Stimulated activated CD8-positive, alpha-beta memory T cell treated with anti-CD3 and anti-CD28 coated beads, Interleukin-7, amount 100 ng/mL, for 1 hour (primary cell): ENCODE measurements around the gene EPHA8.

Source experiments
- DNase-seq, 2 donors: peaks; one replicate each; pipeline ENCODE4 v3.0.0-alpha.2; 2020; ENCODE audit warnings: low read depth in 2 of 2

EPHA8 gene

DNA sequence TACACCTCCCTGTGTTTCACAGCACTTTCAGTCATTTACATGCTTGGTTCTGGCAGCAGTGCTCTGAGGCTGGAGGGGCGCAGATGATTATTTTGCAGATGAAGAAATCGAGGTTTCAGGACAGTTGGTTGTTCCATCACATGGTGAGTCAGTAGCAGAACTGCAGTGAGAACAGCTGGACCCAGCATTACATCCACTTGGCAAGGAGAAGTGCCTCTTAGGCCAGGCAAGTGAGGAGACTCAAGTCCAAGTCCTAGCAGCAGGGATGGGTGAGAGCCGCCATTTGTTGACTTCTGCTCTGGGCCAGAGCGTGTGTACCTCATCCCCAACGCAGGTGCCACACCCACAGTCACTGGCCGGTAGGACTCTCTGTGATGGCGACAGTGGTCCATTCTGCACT lies 26.8 kb upstream of the EPHA8 start:
- DNase-seq = no peak

DNA sequence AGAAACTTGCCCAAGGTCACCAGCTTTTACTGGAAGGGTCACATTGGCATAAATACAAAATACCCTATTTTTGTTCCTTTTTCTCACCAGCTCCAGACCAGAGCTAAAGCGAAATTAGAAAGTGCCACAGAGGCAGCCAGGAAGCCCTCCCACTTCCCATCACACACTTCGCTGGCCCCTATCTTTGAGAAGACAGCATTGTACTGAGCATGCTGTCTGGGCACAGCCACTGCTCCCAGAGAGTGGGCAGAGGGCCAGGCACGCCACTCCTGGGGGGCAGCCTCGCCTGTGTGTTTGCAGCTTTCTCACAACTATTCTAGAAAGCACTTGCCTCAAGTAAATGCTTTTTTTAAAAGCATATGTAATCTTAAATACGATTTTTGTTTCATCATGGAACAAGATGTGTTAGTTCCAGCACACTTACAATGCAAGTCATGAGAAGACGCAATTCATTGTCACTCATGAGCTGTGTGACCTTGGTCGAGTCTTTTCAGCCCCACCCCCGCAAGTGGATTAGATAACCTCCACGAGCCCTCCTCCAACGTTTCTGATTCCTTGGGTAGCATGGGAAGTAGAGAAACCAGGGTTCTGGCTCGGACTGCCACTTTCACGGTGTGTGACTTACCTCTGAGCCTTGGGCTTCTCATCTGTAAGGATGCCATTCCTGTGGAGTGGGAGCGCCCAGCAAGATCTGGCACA lies 25.7 kb upstream of the EPHA8 start:
- DNase-seq = no peak

DNA sequence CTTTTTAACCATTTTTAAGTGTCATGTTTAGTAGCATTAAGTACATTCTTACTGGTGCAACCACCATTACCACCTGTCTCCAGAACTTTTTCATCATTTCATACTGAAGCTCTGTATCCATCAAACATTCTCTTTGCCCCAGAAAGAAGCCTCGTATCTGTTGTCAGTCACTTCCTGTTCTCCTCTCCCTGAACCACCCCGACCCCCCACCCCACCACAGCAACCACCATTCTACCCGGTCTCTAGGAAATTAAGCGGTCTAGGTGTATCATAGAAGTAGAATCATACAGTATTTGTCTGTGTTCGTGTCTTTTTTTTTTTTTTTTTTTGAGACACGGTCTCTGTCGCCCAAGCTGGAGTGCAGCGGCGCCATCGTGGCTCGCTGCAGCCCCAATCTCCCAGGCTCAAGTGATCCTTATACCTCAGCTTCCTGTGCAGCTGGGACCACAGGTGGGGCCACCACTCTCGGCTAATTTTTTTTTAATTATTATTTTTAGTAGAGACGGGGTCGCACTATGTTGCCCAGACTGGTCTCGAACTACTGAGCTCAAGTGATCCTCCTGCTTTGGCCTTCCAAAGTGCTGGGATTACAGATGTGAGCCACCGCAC lies 23.7 kb upstream of the EPHA8 start:
- DNase-seq = no peak

DNA sequence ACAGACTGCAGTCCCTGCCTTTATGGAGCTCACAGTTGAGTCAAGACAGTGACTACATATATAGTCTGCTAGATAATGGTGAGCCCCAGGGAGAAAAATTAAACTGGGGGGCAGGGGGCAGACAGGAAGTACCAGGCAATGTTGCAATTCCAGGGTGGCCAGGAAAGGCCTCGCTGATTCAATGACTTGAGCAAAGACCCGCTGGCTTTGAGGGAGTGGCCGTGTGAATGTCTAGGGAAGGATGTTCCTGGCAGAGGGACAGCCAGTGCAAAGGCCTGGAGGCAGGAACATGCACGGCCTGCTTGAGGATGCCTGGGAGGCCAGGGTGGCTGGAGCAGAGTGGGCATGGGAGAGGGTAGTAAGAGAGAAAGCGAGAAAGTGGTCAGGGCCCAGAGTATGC lies 23.0 kb upstream of the EPHA8 start:
- DNase-seq = no peak

DNA sequence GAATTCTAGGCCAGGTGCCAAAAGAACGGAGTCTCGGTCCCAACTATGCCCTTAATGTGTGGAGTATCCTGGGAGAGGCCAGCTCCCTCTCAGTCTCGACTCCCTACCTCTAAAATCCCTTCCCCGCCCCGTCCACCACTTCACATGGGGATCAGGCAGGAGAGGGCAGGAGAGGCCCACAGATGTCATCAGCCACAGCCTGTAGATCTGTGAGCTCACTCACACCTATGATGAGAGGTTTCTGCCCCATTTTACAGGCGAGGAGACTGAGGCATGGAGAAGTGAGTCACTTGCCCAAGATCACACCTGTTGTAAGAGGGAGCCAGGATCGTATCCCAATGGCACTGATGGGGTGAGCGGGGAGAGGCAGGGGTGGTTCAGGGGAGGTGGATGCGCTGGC lies 20.4 kb upstream of the EPHA8 start:
- no peak for DNase-seq

DNA sequence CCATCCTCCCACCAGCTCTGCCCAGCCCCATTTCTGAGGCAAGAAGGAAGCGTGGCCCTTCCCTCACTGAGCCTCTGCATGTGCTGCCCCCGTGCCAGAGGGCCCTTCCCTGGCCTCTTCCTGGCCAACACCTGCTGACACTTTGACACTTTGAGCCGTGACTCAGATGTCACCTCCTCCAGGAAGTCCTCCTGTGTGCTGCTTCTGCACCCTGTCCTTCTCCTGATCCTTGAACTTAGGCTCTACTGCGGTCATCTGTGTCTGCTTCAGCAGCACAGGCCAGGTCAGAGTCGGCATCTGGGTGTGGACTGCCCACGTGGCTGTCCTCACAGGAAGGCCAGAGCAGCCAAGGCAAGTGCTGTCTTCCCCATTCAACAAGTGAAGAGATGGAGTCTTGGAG lies 19.6 kb upstream of the EPHA8 start:
- DNase-seq = no peak

DNA sequence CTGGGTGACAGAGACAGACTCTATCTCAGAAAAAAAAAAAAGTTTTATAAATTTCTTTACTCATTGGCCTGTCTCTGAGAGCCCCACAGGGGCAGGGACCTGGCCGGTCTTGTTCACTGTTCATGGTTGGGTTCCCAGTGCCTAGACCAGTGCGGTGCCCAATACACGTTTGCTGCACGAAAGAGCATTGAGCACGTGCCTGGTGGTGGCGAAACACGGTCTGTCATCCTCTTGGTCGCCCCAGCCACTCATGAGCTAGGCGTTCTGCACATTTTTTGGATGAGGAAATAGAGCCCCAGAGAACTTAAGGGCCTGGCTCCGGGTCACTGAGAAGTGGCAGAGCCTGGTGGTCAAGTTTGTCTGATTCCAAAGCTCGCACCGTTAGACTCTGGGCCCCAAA lies 18.7 kb upstream of the EPHA8 start:
- no peak for DNase-seq

DNA sequence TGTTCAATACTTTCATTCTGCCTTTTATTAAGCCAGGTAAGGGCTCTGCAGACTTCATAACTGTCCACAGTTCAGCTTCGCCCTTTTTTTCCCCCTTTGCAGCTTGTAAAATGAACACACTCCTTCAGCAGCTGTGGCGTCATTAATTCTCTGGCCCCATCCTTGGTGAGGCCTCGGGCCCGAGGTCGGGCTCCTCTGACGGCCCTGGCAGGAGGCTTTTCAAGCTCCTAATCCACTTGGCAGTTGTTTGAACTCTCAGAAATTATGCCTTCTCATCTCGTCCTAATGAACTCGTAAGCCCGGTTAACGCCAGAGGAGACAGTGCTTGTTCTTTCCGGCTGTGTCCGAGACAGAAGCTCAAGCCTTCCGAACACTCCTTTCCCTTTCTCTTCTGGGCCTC lies 18.1 kb upstream of the EPHA8 start:
- no peak for DNase-seq

DNA sequence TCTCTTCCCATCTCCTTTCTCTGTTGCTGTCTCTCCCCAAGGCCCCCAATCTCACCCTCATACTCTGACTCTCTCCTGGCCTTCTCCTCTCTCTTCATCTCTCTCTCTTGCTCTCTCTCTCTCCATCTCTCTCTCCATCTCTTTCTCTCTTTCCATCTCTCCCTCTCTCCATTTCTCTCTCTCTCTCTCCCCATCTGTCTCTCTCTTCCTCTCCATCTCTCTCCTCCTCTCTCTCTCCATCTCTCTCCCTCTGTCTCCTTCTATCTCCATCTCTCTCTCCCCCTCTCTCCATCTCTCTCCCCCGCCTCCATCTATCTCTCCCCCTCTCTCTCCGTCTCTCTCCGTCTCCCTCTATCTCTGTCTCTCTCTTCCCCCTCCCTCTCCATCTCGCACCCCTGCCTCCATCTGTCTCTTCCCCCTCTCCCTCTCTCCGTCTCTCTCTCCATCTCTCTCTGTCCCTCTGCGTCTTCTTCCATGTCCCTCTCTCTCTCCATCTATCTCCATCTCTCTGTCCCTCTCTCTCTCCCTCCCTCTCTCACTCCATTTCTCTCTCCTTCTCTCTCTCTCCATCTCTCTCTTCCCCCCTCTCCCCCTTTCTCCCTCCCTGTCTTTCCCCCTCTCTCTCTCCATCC lies 16.0 kb upstream of the EPHA8 start:
- DNase-seq = no peak

DNA sequence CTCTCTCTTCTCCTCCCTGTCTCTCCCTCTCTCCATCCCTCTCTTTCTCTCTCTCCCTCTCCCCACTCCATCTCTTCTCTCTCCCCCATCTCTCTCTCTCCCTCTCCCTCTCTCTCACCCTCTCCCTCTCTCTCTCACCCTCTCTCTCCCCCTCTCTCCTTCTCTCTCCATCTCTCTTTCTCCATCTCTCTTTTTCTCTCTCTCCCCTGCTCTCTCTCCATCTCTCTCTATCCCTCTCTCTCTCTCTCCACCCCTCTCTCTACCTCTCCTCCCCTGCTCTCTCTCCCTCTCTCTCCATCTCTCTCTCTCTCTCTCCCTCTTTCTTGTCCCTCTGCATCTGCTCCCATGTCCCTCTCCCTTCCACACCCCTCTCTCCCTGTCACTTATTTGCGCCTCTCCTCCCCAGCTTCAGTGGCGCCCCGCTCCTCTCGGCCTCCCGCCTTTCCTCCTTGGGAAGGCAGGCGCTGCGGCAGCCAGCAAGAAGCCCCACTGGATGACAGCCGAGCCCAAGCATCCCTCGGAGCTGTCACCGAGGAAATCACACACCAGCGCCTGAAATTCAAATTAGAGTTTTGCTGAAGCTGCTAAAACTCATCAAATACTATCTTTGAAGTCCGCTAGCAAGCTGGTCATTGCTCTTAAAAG lies 15.3 kb upstream of the EPHA8 start:
- no peak for DNase-seq

DNA sequence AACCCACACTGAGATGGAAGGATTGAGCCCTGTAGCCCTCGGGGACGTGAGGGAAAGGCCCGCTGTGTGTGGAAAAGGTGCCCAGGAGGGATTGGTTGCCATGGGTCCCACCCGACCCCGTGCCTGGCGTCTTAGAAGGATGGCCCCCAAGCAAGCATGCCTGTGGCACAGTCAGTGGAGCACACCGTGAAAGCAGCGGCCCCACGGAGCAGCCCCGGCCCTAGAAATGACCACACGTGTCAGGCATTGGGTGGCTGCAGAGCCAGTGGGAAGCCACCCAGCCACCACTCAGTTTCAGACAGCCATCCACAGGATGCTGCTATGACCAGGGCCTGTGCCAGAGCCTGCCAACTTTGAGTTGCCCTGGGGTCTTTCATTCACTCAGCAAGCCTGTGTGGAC lies 13.3 kb upstream of the EPHA8 start:
- no peak for DNase-seq

DNA sequence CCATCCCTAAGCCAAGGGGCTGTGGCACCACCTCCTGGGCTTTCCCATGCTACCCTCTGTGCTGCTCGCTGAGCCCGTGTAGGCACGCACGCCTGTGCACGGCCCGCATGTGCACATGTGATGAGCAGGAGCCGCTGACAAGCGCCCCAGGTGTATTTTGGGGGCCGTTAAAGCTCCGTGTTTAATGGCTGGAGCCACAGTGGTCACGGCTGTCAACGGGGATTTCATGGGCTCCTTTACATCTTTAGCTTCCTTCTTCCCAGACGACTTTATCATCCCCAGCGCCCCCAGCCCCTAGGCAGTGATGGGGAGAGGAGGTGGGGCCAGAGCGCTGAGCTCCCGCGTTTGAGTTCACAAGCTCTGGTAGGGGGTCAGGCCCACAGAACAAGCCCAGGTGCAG lies 11.7 kb upstream of the EPHA8 start:
- no peak for DNase-seq

DNA sequence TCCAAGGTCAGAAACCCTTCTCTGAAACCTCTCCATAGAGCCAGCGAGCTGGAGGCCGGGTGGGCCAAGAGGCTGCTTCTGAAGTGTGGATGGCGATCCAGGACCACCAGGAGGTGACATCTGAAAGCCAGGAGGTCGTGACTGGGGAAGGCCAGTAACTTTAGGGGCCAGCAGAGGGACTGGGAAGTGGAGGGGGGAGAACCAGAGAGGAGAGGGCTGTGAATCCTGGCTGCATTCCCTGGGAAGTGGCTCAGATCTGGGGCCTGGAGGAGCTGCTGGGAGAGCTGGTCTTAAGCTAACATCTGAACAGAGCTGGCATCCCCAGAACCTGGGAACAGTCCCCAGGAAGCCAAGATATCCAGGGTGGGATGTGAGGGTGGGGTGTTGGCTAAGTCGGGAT lies 11.3 kb upstream of the EPHA8 start:
- no peak for DNase-seq

DNA sequence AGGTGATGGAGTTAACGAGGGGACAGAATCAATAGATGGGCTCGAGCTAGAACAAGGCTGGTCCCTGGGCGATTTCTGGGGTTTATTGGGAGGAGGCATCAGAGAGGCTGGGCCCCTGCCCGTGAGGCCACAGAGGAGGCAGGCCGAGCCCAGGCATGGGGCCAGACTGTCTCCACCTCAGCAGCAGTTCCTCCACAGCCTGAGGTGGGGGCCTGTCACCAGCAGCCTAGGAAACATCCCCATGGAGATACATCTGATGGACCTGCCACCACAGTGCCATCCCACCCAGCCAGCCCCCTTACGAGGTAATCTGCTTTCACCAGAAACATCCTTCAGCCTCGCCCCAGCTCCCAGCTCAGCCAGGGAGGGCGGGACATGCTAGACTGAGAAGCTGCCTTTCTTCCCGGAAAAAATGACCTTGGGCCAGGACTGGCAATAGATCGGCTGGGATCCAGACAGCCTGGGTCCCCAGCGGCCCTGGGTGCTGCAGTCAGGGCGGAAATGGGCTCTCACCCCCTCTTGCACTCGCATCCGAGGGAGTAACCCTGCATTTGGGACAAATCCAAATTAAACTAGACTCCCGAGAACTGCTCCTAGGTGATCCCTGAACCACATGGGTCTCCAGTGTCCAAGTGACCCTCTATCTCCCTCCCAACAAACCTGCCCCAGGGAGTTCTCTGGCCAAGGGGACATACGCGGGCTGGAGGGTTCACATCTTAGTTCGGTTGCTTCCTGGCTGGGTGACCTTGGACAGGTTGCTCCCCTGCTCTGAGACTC lies 10.0 kb upstream of the EPHA8 start:
- no peak for DNase-seq

DNA sequence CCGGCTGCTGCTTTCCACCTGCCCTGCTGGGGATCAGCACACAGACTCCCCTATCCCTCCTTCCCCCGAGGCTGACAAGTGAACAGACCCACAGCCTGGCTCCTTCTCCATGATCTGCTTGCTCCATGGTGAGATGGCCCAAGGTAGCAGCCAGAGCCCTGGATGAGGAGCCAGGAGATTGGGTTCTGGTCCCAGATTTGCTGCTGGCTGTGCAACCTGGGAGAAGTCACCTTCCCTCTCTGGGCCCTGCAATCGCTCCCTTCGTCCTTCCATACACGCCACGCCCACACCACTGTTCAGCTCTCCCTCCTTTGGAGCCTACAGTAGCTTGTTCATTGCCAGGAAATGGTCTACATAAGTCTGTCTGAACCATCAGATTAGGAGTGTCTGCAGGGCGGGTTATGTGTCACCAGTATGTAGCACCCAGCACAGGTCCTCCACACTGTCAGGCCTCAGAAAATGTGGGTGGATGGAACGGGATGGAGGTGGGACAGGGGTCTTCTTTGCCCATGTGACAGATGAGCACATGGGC lies 9.2 kb upstream of the EPHA8 start:
- DNase-seq = no peak

DNA sequence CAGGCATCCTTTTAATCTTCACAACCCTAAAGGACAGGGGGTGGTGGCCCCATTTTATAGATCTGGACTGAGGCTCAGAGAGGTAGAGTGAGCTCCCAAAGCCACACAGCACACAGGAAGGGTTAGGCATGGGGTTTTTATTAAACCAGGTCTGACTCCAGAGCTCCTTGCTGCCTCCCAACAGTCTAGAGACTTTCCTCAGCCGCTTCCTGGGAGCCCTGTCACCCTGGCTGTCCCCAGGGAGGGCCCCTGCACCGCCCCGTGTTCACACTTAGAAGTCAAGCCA lies 8.0 kb upstream of the EPHA8 start:
- DNase-seq = no peak

DNA sequence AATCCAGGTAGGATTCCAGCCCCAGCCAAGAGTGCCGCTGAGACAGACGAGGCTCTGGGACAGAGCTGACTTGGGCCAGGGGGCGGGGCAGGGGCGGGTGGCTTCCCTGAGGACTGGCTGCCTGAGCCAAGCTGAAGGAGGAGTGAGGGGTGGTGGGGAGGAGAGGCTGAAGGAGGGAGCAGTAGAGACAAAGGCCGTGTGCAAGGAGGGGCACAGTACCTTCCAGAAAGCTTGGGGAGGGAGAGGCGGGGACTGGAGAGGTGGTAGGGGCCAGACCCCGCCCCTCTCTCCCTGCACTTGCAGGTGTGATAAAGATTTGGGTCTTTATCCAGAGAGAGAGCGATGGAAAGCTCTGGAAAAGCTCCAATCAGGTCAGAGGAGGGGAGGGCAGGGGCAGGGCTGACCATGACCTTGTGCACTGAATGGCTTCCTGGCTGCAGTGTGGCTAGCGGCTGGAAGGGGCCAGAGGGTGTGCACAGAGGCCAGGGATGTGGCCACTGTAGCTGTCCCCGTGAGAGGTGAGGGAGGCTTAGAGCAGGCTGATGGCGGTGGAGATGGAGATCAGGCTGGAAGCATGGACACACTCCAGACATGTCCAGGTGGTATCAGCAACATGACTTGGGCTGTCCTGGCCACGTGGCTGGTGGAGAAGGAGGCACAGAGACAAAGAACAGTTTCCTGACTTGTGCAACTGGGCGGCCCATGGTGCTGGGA lies 6.7 kb upstream of the EPHA8 start:
- no peak for DNase-seq

DNA sequence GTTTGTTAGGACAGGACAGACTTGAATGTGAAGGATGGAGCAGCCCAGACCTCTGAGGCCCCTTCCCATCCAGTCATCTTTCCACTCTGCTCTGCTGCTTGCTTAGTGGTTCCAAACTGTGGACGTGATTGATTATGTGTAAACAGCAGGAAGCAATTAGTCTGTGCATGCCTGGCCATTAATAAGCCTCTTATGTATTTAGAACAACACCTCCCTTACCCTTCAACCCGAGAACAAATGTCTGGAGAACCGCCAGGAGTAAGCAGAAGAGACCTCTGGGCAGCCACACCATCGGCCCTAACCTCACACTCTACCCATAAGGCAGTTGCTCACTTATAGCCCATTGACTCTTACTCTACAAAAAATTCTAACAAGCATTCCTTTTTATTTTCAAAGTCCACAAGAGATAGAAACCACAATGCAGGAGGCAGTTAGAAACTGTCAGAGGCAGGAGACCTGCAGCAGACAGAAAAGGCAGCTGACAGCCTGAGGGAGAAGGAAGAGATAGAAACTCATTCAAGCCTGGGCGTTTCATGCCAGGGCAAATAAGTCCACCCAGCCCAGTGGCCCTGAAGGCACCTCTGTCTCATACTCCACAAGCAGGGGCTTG lies 5.8 kb upstream of the EPHA8 start:
- no peak for DNase-seq

DNA sequence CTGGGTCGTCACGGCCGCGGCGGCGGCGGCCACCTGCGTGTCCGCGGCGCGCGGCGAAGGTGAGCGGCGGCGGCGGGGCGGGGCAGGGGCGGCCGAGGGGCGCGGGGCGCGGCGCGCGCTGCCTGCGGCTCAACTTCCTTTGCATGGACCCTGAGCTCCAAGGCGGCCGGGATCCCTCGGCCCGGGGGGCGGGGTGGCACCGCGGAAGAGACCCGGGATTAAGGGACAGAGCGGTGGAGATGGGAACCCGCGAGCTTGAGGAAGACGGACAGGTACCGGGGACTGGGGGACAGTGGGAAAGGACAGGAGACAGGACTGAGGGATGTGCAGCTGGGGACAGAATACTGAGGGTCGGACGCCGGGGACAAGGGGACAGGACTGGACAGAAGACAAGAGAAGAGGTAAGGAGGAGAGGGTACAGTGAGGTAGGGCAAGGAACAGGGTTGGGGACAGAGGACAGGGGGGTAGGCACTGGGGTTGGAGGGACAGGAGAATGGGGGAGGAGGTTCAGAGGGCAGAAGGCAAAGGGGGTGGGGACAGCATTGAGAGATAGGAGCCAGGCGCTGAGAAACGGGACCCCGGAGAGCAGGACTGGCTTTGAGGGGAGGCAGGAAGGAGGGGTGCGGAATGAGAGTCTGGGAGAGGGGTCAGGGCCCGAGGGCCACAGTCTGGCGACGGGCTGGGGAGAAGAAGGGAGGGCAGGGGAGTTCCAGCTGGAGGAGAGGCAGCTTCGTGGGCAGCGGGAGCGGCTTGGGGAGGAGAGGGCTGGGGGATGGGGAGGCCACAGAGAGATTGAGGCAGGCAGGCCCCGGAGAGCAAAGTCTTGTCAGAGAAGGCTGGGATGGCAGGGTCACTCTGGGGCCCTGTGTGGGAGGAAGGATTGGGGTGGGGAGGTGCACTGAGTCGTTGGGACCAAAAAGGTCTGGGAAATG lies 648 bp downstream of the EPHA8 start:
- DNase-seq = no peak

DNA sequence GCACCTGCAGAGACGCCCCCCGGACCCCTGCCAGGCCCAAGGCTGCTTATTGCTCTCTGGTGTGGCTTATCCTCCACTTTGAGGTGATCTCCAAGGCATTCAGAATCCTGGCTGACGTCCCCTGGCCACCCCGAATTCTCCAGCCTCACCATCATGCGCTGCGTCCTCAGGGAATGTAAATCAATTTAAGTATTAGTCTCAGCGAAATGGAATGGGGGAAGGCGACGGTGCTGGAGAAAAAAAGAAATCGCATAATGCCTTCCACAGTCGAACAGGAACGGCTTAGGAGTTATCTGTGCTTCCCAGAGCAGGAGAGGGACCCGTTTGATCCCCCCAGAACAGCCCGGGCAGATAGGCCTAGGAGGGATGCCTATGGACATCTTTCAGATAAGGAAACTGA lies 2.9 kb downstream of the EPHA8 start:
- DNase-seq = no peak
